ENCODE measurements around the gene PRXL2B.

The PRXL2B gene

GRCh38 chr1:2635361-2636010, 48.9 kb downstream of the PRXL2B start:
- DNase-seq (ENCODE audit: low read depth in 2 of 2), result no peak

- no peak for DNase-seq (ENCODE audit: low read depth in 2 of 2)
Measured at GRCh38 chr1:2636733-2637132, 50.2 kb downstream of the PRXL2B start.

- no peak for DNase-seq (ENCODE audit: low read depth in 2 of 2)
Measured at GRCh38 chr1:2637442-2638145, 51.0 kb downstream of the PRXL2B start.

GRCh38 chr1:2638466-2639115, 52.0 kb downstream of the PRXL2B start:
- no peak for DNase-seq (ENCODE audit: low read depth in 2 of 2)

- no peak for DNase-seq (ENCODE audit: low read depth in 2 of 2)
Measured at GRCh38 chr1:2639203-2639602, 52.6 kb downstream of the PRXL2B start.

- DNase-seq (ENCODE audit: low read depth in 2 of 2), result no peak
Measured at GRCh38 chr1:2639607-2640521, 53.3 kb downstream of the PRXL2B start.

- no peak for DNase-seq (ENCODE audit: low read depth in 2 of 2)
Measured at GRCh38 chr1:2640626-2641025, 54.0 kb downstream of the PRXL2B start.
